ENCODE results near the gene BTF3L4.

DNA sequence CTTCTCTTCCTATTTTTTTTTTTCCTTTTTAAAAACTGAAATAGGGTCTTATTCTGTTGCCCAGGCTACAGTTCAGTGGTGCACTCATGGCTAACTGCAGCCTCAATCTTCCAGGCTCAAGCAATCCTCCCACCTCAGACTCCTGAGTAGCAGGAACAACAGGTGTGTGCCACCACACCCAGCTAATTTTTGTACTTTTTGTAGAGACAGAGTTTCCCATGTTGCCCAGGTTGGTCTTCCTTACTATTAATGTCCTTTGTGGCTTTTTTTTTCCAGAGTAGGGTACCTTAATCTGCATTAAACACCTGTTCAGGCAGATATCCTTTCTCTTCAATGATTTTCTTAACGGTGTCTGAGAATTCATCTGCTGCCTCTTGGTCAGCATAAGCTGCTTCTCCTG is 18.2 kb upstream of the BTF3L4 start:
- TF ChIP-seq TEAD4 (CRISPR knock-in tag; IDR thresholded peaks at IDR 0.05), result no peak
- TF ChIP-seq CBFB (CRISPR knock-in tag; IDR thresholded peaks at IDR 0.05; ENCODE audit: low read depth), result no peak
- TF ChIP-seq, protein P1, sequence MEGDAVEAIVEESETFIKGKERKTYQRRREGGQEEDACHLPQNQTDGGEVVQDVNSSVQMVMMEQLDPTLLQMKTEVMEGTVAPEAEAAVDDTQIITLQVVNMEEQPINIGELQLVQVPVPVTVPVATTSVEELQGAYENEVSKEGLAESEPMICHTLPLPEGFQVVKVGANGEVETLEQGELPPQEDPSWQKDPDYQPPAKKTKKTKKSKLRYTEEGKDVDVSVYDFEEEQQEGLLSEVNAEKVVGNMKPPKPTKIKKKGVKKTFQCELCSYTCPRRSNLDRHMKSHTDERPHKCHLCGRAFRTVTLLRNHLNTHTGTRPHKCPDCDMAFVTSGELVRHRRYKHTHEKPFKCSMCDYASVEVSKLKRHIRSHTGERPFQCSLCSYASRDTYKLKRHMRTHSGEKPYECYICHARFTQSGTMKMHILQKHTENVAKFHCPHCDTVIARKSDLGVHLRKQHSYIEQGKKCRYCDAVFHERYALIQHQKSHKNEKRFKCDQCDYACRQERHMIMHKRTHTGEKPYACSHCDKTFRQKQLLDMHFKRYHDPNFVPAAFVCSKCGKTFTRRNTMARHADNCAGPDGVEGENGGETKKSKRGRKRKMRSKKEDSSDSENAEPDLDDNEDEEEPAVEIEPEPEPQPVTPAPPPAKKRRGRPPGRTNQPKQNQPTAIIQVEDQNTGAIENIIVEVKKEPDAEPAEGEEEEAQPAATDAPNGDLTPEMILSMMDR (IDR thresholded peaks at IDR 0.05), result no peak
